HG03457 (cell line): ENCODE data around the gene KIF1B.
"Not testable (repeated sequence)": the region's sequence is repeated elsewhere in the genome, so short reads cannot be mapped to it uniquely, and the experiment has no call there.

Source experiments
- ATAC-seq: cut with Tn5 transposase; IDR thresholded peaks from one replicate; pipeline ENCODE4 v1.9.1; 2021; ENCODE audit warnings: moderate number of reproducible peaks; ENCODE audit not compliant: unreplicated experiment

KIF1B gene

DNA sequence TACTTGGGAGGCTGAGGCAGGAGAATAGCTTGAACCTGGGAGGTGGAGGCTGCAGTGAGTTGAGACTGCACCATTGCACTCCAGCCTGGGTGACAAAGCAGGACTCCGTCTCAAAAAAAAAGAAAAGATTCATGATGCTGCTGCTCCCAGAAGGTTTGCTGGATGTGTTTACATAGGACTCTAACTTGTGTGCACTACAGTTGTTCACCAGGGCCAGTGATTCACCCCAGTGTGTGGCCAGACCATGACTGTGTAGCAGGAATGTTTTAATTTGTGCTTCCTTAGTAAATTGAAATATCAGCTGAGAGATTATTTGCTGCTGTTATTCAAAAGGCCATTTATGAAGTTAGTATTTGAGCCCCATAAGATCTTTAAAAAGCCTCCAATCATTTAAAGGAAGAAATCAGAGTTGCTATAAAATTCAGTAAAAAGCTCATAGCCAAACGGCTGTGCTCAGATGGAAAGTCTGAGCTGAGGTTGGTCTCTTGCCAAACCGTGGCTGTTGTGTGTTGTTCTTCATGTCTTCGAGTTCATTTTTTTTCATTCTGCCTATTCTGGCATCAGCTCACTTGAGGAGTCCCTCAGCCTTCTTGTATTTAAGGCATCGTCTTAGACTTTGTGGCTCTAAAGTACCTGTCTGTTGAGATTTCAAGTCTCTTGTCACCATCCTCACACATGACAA is 170.4 kb downstream of the KIF1B start:
- ATAC-seq = no peak

DNA sequence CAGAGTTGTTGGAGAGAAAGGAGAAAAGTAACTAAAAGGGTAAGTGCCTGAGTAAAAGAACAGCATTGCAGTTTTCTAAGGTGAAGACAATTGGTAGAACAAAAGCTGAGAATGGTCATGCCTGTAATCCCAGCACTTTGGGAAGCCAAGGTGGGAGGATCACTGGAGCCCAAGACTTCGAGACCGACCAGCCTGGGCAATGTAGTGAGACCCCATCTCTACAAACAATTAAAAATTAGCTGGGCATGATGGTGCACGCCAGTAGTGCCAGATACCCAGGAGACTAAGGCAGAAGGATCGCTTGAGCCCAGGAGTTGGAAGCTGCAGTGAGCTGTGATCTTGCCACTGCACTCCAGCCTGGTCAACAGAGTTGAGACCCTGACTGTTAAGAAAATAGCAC is 173.3 kb downstream of the KIF1B start:
- ATAC-seq = no peak

DNA sequence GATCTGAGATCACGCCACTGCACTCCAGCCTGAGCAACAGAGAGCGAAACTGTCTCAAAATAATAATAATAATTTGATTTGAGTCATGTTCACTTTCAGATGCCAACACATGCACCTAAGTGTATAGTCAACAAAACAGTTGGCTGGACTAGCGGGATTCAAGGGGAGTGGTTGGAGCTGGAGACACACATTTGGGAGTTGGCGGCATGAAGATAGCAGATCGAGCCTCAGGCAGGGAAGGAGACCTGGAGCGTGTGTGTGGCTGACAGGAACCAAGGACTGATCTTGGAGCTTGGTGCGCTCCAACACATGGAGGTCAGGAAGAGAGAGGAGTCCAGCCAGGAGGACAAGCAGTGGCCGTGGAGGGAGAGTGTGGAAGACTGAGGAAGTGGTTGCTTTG is 173.8 kb downstream of the KIF1B start:
- no peak for ATAC-seq

DNA sequence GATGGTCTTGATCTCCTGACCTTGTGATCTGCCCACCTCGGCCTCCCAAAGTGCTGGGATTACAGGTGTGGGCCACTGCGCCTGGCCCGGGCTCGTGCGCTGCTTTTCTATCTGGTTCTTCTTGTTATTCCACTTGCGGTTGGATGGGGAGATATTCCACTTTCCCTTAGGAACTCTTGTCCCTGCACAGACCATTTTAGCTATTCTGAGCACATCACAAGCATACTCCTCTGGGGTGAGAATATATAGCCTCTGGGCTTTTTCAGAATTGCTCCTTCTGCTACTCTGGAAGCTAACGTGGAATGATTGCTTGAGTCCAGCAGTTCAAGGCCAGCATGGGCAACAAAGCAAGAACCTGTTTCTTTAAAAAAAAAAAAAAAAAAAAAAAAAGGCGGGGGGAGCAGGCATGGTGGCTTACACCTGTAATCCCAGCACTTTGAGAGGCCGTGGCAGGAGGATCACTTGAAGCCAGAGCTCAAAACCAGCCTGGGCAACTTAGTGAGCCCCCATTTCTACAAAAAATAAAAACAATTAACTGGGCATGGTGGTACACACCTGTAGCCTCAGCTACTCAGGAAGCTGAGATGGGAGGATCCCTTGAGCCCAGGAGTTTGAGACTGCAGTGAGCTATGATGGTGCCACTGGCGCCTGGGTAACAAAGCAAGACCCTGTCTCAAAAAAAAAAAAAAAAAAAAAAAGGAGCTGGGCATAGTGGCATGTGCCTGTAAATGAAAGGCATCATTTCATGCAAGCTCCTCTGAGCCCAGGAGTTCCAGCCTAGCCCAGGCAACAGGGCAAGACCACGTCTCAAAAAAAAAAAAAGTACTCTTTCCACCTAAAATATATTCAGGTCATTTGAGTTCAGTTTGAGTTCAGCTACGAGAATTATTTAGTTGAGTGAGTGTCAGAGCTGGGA is 176.6 kb downstream of the KIF1B start:
- ATAC-seq = no peak

DNA sequence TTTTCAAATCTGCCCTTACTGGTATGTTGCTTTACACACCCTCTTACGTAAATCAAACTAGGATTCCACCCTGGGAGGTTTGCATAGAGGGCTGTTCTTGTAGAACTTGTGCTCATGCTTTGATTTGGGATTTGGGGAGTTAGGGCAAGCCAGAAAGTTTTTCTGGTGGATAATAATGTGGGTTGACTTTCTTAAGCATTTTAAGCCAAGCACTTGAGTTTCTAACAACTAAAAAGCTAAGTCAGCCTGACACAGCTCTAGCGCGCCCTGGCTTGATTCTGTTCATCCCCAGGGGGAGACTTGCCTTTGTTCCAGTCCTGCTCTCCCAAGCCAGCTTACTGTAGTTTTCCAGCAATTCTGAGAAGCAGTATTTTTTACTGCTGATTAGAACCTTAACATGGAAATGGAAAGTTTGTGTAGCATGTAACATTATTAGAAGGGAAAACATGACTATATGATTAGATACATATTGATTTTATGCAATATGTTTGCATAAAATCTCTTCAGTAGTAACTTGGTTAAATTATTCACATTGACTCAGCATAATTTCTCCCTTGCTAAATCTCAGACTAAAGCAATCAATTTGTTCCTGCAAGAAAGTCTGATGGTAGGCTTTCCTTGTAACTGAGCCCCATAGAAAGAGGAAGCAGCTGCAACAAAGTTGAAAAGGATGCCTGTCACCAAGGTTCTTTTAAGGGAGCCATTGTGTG is 177.5 kb downstream of the KIF1B start:
- ATAC-seq = no peak

DNA sequence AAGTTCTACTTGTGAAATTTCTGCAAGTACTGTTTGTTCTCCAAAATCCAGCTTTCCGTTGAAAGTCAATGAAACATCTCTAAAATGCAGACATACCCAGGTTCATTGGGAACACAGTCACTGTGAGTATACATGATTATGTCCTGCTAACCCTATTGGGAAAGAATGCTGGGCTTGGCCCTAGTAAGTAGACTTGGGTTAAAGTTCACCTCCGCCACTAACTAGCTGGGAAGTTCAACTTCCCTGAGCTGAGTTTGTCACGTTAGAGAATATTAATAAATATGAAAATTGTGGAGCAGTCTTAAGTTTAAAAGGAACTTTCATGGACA is 178.0 kb downstream of the KIF1B start:
- ATAC-seq = no peak

DNA sequence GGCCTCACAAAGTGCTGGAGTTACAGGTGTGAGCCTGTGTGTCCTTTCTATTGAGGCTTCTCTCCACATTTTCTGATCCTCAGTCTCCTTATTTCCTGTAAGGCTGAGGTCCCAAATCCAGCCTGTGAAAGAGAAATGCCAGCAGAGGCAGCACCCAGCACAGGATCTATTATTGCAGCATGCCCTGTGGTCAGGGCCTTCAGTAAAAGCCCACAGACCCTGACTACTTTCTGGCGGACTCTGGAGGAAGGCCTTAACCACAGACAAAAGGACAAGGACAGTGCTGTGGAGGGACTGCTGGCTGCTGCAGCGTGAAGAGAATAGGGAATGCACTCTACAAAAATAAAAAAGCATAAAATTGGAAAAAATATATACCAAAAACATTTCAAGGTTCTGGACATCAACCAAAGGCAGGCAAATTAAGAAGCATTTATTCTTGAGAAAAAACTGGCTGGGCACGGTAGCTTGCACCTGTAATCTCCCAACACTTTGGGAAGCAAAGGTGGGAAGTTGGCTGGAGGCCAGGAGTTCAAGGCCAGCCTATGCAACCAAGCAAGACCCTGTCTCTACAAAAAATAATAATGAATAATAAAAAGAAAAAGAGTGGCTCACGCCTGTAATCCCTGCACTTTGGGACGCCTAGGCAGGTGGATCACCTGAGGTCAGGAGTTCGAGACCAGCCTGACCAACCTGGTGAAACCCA is 179.1 kb downstream of the KIF1B start:
- ATAC-seq = no peak

DNA sequence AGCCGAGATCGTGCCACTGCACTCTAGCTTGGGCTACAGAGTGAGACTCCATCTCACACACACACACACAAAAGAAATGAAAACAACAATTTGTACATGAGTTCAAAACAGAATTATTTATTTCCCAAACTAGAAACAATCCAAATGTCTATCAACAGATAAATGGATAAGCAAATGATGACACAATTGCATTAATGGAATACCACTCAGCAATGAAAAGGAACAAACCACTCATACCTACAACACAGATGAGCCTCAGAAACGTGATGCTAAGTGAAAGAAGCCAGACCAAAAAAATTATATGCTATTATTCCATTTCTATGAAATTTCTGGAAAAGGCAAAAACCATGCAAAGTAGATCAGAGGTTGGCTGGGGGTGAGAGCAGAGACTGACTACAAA is 186.5 kb downstream of the KIF1B start:
- no peak for ATAC-seq

DNA sequence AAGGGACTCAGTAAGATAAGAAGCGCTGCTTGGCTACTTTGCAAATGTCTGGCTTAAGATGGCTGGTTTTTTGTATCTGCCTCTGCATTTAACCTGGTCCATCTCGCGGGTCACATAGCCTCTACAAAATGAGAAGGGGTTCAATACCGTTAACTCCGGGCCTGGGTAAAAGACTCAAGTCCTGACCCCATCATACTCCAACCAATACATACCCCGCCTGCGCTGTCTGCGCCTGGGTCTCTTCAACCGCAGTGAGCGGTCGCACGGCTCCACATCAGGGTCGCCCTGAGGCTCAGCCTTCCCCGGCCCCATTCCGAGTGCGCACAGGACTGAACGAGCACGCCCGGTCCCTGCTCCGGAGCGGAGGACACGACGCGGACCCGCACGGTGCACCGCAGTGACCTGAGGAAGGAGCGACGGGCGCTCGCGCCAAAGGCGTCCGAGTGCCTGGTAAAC is 187.9 kb downstream of the KIF1B start:
- no peak for ATAC-seq

DNA sequence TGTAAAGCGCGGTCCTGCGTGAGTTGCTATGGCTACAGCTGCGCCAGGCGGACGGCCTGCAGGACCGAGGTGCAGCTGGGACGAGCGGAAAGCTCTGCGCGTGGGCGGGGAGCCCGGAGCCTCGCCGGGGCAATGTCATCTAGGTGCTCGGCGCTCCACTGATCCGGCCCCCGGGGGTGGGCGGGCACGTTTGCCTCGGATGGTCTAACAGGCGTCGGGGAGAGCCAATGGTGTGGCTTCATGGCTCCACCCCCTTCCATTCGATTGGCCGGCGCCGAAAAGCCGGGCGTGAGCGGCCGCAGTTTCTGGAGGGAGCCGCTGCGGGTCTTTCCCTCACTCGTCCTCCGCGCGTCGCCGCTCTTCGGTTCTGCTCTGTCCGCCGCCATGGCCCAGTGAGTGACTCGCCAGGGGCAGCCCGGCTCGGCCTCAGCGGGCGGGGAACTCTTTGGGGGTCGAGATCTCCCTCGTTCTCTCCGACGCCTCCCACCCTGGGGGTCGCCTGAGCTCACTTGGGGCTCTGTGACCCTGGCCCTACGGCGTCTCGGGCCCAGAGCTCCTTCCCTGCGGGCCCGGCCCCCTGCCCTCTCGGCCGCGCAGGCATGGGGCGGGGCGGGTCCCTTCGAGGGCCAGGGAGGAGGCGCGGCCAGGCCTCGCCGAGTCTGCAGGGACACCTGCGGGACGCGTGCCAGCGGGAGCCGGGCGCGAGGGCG is 188.5 kb downstream of the KIF1B start, which contains the start of gene PGD:
Gene PGD, plus strand, starts transcription at position 331 of the 710 bp plus-strand sequence. Its CDS starts 54 bp downstream, at position 385.
- ATAC-seq = peak; percentile 86

DNA sequence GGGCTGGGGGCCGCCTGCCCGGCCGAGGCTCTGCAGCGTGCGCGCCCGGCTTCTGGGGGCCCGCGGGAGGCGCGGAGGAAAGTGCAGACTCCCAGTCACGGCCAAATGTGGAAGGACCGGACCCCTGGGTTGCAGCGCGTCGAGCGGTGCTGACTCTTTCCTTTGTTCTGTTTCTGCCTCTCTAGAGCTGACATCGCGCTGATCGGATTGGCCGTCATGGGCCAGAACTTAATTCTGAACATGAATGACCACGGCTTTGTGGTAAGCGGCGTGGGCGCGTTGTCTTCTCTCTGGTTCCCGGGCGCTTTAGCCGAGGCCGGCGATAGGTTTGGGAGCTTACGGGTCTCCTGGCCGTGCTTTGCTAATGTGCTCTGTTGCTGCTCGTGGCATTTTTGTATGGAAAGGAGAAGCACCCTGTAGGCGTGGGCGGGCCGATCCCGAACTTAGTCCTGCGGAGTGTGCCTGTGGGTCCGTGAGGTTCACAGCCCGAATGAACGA is 189.1 kb downstream of the KIF1B start:
- no peak for ATAC-seq

DNA sequence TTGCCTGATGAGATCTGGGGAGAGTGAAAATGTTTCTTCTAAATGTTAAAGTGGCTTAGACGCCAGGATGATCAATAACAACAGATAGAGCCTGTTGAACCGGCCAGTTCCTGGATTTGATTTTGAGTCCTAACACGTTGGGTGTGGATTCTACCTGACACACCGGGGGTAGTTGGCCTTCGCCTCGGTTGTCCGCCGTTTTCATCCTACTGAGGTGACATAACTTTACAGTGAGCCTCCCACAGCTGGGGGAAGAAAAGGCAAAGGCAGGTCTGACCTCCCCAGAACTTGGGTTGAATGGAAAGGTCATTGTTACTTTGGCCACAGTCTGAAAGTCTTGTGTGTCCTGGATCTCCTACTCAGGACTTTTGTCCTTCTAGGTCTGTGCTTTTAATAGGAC is 189.6 kb downstream of the KIF1B start:
- no peak for ATAC-seq

DNA sequence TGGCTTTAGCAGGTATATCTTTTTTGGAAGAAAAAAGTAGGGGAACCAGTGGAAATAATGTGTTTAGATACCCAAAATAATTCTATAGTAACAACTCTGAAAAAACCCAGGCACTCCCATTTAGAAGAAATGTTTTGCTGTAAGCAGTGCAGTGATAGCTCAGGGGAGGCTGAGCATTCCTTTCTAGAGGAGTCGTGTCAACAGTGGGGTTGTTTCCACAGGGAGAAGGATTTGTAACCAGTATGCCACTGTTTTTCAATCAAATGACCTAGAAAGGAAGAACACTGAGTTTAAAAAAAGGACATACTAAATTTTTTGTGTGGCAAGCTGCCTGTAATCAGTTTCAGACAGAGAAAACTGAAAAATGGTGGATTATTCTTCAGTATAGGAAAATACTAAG is 190.9 kb downstream of the KIF1B start:
- ATAC-seq = no peak

DNA sequence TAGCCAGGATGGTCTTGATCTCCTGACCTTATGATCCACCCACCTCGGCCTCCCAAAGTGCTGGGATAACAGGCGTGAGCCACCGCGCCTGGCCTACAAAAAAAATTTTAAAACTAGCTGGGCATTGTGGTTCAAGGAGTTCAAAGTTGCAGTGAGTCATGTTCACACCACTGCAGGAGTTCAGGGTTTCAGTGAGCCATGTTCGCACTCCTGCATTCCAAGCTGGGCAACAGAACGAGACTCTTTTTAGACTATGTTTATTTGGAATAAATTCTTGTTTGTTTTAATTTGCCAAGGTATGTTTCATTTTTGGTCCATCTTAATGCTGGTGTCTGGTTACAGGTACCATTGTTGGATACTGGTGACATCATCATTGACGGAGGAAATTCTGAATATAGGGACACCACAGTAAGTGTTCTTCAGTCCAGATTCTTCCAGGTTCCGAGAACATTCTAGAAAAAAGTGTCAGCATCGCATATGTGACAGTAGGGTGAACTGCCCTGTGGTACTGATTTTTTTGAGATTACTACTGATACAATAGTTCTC is 192.4 kb downstream of the KIF1B start:
- ATAC-seq = no peak

DNA sequence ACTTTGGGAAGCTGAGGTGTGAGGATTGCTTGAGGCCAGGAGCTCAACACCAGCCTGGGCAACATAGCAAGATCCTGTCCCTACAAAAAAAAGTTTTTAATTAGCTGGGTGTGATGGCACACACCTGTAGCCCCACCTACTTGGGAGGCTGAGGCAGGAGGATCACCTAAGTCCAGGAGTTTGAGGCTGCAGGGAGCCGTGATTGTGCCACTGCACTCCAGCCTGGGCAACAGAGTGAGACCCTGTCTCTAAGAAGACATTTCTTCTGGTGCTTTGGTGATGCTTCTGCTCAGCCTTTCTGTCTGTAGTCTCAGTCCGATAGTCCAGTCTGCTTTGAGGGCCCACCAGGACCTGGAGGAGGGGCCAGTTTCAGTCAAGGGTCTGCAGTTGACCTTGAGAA is 196.8 kb downstream of the KIF1B start:
- no peak for ATAC-seq

DNA sequence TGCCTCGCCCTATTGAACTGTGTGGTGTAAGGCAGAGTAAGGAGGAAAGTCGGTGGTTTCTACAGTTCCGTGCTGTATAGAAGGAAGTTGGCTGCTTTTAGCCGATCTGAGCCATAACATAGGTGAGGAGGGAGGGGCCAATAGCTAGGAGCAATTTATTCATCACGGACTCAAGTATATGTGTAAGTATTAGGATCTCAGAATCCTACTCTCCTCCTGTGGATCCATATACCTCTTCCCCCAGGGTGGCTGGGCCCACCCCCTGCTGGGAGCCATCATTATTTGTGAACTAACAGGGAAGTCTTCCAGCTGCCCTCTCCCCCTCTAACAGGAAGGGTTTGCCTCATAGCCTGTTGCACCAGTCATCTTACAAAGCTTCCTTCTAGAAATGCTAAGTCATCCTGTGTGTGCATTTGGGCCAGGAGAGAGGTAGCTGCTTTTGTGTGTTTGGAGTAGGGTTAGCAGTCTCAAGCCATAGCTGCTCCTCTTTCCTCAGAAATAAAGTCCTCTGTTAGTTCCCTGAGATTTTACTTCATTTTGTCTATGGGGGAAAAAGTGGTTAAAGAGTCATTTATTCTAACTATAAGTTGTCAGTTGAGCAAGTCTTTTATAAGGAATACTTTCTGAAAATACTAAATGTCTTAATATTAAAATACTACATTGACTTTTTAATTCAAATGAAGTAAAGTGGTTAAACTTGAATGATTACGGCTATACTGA is 205.0 kb downstream of the KIF1B start:
- ATAC-seq = no peak

DNA sequence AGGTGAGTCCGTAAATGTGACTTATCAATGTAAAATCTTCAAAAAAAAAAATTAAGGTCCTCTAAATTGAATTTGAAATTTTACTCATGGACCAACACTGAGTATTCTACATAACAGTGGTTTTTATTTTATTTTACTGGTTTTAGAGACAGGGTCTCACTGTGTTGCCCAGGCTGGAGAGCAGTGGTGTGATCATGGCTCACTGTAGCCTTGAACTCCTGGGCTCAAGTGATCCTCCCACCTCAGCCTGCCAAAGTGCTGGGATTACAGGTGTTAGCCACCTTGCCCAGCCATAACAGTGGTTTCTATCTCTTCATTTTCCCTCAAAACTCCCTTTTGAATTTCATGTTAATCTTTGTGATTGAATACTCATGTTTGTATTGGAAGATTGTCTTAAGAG is 205.6 kb downstream of the KIF1B start:
- ATAC-seq = not testable (repeated sequence)

DNA sequence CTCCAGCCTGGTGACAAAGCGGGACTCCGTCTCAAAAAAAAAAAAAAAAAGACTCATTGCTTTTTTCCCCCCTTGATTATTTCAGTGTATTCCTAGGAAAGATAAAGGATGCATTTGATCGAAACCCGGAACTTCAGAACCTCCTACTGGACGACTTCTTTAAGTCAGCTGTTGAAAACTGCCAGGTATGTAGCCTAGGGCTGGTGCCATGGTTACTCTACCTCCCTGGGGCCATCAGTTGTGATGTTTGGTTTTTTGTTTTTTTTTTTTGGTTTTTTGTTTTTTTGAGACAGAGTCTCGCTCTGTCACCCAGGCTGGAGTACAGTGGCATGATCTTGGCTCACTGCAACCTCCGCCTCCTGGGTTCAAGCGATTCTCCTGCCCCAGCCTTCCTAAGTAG is 208.4 kb downstream of the KIF1B start:
- ATAC-seq = not testable (repeated sequence)

DNA sequence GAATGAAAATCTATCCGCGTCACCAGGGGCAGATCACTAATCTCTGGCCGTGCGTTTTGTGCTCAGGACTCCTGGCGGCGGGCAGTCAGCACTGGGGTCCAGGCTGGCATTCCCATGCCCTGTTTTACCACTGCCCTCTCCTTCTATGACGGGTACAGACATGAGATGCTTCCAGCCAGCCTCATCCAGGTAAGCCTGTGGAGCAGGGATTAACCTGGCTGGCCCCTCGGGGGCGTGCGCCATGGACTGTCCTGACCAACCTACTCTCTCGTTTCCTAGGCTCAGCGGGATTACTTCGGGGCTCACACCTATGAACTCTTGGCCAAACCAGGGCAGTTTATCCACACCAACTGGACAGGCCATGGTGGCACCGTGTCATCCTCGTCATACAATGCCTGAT is 209.0 kb downstream of the KIF1B start:
- ATAC-seq = no peak
